GM20431 (cell line): Measurements from ENCODE around the gene NR4A1.

Experiments used
- in situ Hi-C: fragments of 300-500 bp; cut with MseI, MboI; formaldehyde crosslinking; loops from one replicate; pipeline ENCODE4 v1.15.0; 2020; ENCODE audit warnings: low sequenced_read_pairs; ENCODE audit not compliant: unreplicated experiment

Gene NR4A1

GRCh38 chr12:52050758-52051541 lies at the start of gene NR4A1:
Gene NR4A1 (plus strand): TSS chr12:52051442. CDS start chr12:52054329, 2,887 bp downstream.
- in situ Hi-C loops: no loop called here

GRCh38 chr12:52003016-52003550 lies 48.2 kb upstream of the NR4A1 start:
- in situ Hi-C loops: no loop called here

GRCh38 chr12:52003591-52003990 lies 47.7 kb upstream of the NR4A1 start:
- in situ Hi-C loops: no loop called here

GRCh38 chr12:52004042-52004648 lies 47.1 kb upstream of the NR4A1 start:
- in situ Hi-C loops: no loop called here

- in situ Hi-C loops: no loop called here
These were observed 45.9 kb upstream of the NR4A1 start for GRCh38 chr12:52005218-52005902.

- in situ Hi-C loops: no loop called here
These were observed 45.1 kb upstream of the NR4A1 start for GRCh38 chr12:52005903-52006703.

GRCh38 chr12:52006726-52007157 lies 44.5 kb upstream of the NR4A1 start, which contains the start of gene TAMALIN:
Gene TAMALIN (plus strand): TSS chr12:52006946. CDS start chr12:52007020, 74 bp downstream.
- in situ Hi-C loops: no loop called here

- in situ Hi-C loops: no loop called here
These were observed 43.9 kb upstream of the NR4A1 start for GRCh38 chr12:52007158-52007921.

- in situ Hi-C loops: no loop called here
These were observed 43.2 kb upstream of the NR4A1 start for GRCh38 chr12:52007982-52008510.

GRCh38 chr12:52009081-52009751 lies 42.0 kb upstream of the NR4A1 start:
- in situ Hi-C loops: no loop called here

- in situ Hi-C loops: no loop called here
These were observed 41.1 kb upstream of the NR4A1 start for GRCh38 chr12:52010152-52010622.

- in situ Hi-C loops: no loop called here
These were observed 40.3 kb upstream of the NR4A1 start for GRCh38 chr12:52010692-52011601.

GRCh38 chr12:52011602-52012214 lies 39.5 kb upstream of the NR4A1 start:
- in situ Hi-C loops: no loop called here

- in situ Hi-C loops: no loop called here
These were observed 37.5 kb upstream of the NR4A1 start for GRCh38 chr12:52013626-52014310.

- in situ Hi-C loops: no loop called here
These were observed 36.4 kb upstream of the NR4A1 start for GRCh38 chr12:52014567-52015530.
